GM12892 (cell line): ENCODE measurements around the gene PARPBP.

ENCODE experiments used
- POLR2A ChIP-seq: IDR thresholded peaks from 2 replicates; pipeline ENCODE4 v1.6.1; 2011; ENCODE audit warnings: low read depth, low read length, control low read depth
- POLR2AphosphoS5 ChIP-seq: IDR thresholded peaks from 2 replicates; pipeline ENCODE4 v1.6.1; 2011; ENCODE audit warnings: low read depth, low read length, control low read depth

DNA sequence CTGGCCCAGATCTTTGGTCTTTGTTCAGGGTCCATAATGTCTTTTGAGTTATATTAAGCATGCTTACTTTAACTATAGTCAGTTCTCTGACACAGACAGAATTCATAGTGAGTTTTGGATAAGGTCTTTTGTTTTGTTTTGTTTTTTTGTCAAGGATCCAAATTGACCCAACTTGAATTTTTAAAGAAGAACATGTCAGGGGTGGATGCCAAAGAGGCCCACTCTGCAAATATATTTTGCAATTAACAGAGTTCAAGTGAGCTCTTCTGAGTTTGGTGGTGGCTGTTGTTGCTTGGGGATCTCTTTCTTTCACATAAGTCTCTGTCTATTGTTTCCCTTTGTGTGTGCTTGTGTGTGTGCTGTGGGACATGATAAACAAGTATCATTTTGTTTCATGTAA lies 112.1 kb downstream of the PARPBP start:
- no peak for TF ChIP-seq POLR2AphosphoS5
- TF ChIP-seq POLR2A: no peak
